PFSK-1 (cell line): Measurements from ENCODE around the gene ATP10A.

Experiments used
- FOXP2 ChIP-seq: optimal IDR thresholded peaks from 2 replicates; pipeline ENCODE3; 2011; ENCODE audit warnings: borderline replicate concordance, control low read depth, inconsistent platforms; ENCODE audit not compliant: insufficient read depth; ENCODE audit errors: extremely low read length, extremely low read depth
- POLR2AphosphoS5 ChIP-seq: IDR thresholded peaks from 2 replicates; pipeline ENCODE4 v1.6.1; 2012; ENCODE audit warnings: low read depth, mild to moderate bottlenecking, control low read depth, low read length, moderate library complexity
- SIN3A ChIP-seq: IDR thresholded peaks from 2 replicates; pipeline ENCODE4 v1.6.1; 2012; ENCODE audit warnings: mild to moderate bottlenecking, low read length, moderate library complexity, borderline replicate concordance; ENCODE audit not compliant: insufficient read depth

DNA sequence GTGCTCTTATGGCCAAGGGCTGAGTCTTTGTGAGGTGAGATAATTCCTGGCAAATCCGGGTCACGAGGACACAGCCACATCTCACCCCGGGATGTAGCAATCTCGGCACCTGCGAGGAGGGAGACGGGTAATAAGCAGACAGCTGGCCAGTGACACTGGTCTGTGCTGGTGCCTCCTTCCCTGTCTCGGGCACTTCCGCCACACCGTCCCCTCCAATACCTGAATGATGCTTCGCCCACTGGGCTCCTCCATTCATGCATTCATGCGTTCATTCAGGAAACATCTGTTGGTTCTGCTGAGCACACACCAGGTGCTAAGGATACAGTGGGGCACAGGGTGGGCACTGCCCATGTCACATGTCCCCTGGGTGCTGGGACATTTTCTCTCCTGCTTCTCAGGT, 60.1 kb downstream of the ATP10A start:
- TF ChIP-seq FOXP2, result no peak
- TF ChIP-seq POLR2AphosphoS5, result no peak
- TF ChIP-seq SIN3A, result no peak
